Neural cell (in vitro differentiated cells): Measurements from ENCODE around the gene MAPT. TPM values are rescaled to one million over a fixed set of nuclear protein-coding genes. Genes with fewer than 3 reads are reported as not detected.
"Not testable (repeated sequence)": the region's sequence is repeated elsewhere in the genome, so short reads cannot be mapped to it uniquely, and the experiment has no call there.

Source experiments
- H2AFZ ChIP-seq: fragments of 200-600, 300-800 bp; sonication (generic), shearing (Covaris generic); 2 replicates; pipeline ENCODE4 v1.6.0; 2014; ENCODE audit warnings: low read depth, mild to moderate bottlenecking, antibody characterized with exemption, low read length, moderate library complexity
- H3F3A ChIP-seq: fragments of 200-600 bp; shearing (Covaris generic); 2 replicates; pipeline ENCODE4 v1.6.1; 2016; ENCODE audit warnings: mild to moderate bottlenecking, moderate library complexity, mixed read lengths, antibody characterized with exemption, low read length; ENCODE audit not compliant: insufficient read depth, poor library complexity, severe bottlenecking
- H3K27ac ChIP-seq: fragments of 200-600, 300-800 bp; sonication (generic), shearing (Covaris generic); 2 replicates; pipeline ENCODE4 v1.5.1; 2014; ENCODE audit warnings: mild to moderate bottlenecking, low read length, moderate library complexity
- H3K27me3 ChIP-seq: fragments of 300-800, 200-600 bp; sonication (generic), shearing (Covaris generic); 2 replicates; pipeline ENCODE4 v1.6.0; 2014; ENCODE audit warnings: mild to moderate bottlenecking, low read depth, low read length, moderate library complexity; ENCODE audit not compliant: insufficient read depth
- H3K36me3 ChIP-seq: fragments of 300-800, 200-600 bp; sonication (generic), shearing (Covaris generic); 2 replicates; pipeline ENCODE4 v1.5.1; 2014; ENCODE audit warnings: mild to moderate bottlenecking, antibody characterized with exemption, low read length, moderate library complexity; ENCODE audit not compliant: insufficient read depth
- H3K4me2 ChIP-seq: fragments of 300-800, 200-600 bp; sonication (generic), shearing (Covaris generic); 2 replicates; pipeline ENCODE4 v1.6.0; 2014; ENCODE audit warnings: mild to moderate bottlenecking, low read length
- H3K4me3 ChIP-seq: fragments of 300-800, 200-600 bp; sonication (generic), shearing (Covaris generic); 2 replicates; pipeline ENCODE4 v1.5.1; 2014; ENCODE audit warnings: mild to moderate bottlenecking, low read length, moderate library complexity
- H3K79me2 ChIP-seq: fragments of 200-600 bp; shearing (Covaris generic); replicated peaks from 2 replicates; pipeline ENCODE4 v1.6.0; 2014; ENCODE audit warnings: mild to moderate bottlenecking, low read length, moderate library complexity; ENCODE audit not compliant: insufficient read depth
- H3K9ac ChIP-seq: fragments of 300-800, 200-600 bp; sonication (generic), shearing (Covaris generic); 2 replicates; pipeline ENCODE4 v1.6.1; 2016; ENCODE audit warnings: mild to moderate bottlenecking, low read length, mixed read lengths
- H3K9me2 ChIP-seq: fragments of 200-600 bp; shearing (Covaris generic); 2 replicates; pipeline ENCODE4 v1.6.1; 2016; ENCODE audit warnings: mild to moderate bottlenecking, low read length, mixed read lengths; ENCODE audit not compliant: insufficient read depth
- H3K9me3 ChIP-seq: fragments of 200-600, 300-800 bp; sonication (generic), shearing (Covaris generic); 2 replicates; pipeline ENCODE4 v1.6.1; 2016; ENCODE audit warnings: mild to moderate bottlenecking, mixed run types, low read length, moderate library complexity, mixed read lengths
- H4K20me1 ChIP-seq: fragments of 200-600 bp; shearing (Covaris generic); 2 replicates; pipeline ENCODE4 v1.6.1; 2016; ENCODE audit warnings: mild to moderate bottlenecking, mixed run types; ENCODE audit not compliant: insufficient read depth
- CTCF ChIP-seq: fragments of 450-650 bp; IDR thresholded peaks from 2 replicates; pipeline ENCODE4 v1.5.1; 2014; ENCODE audit warnings: antibody characterized with exemption, mild to moderate bottlenecking, moderate library complexity; ENCODE audit not compliant: poor library complexity, severe bottlenecking
- EP300 ChIP-seq: fragments of 450-650 bp; conservative IDR thresholded peaks from 2 replicates; pipeline ENCODE4 v1.6.1; 2014; ENCODE audit warnings: antibody characterized with exemption, mild to moderate bottlenecking, moderate library complexity; ENCODE audit not compliant: poor library complexity, severe bottlenecking
- EZH2 ChIP-seq: fragments of 200-600, 300-800 bp; shearing (Covaris generic), sonication (generic); IDR thresholded peaks from 2 replicates; pipeline ENCODE4 v1.6.1; 2014; ENCODE audit warnings: antibody characterized with exemption, low read length, borderline replicate concordance, mild to moderate bottlenecking; ENCODE audit not compliant: insufficient read depth, poor library complexity, severe bottlenecking
- MXI1 ChIP-seq: fragments of 450-650 bp; conservative IDR thresholded peaks from 2 replicates; pipeline ENCODE4 v1.6.1; 2014; ENCODE audit warnings: antibody characterized with exemption, mild to moderate bottlenecking; ENCODE audit not compliant: poor library complexity, severe bottlenecking
- POLR2AphosphoS5 ChIP-seq: IDR thresholded peaks from 2 replicates; pipeline ENCODE4 v1.6.1; 2012
- RAD21 ChIP-seq: fragments of 450-650 bp; conservative IDR thresholded peaks from 2 replicates; pipeline ENCODE4 v1.6.1; 2014; ENCODE audit warnings: antibody characterized with exemption, mild to moderate bottlenecking, moderate library complexity
- REST ChIP-seq: IDR thresholded peaks from 2 replicates; pipeline ENCODE4 v1.6.1; 2012; ENCODE audit warnings: borderline replicate concordance
- SMC3 ChIP-seq: fragments of 450-650 bp; conservative IDR thresholded peaks from 2 replicates; pipeline ENCODE4 v1.6.1; 2014; ENCODE audit warnings: antibody characterized with exemption, mild to moderate bottlenecking, moderate library complexity; ENCODE audit not compliant: poor library complexity
- TAF1 ChIP-seq: IDR thresholded peaks from 2 replicates; pipeline ENCODE4 v1.6.1; 2012; ENCODE audit warnings: low read depth
- polyA plus RNA-seq: library from polyadenylated mRNA; depleted of rRNA; stranded (reverse); fragments of >200 nt; gene quantifications from 2 replicates; pipeline ENCODE4 v1.2.3, GENCODE V29; 2014

Gene MAPT
- polyA plus RNA-seq, 1 donor from 2014 or later, result 94.5 TPM

- no peak overlapping the region for H3K9ac ChIP-seq
- H4K20me1 ChIP-seq, result no peaks in the 10 kb centered on the region
- H3K27ac ChIP-seq, result no peak overlapping the region
- TF ChIP-seq REST, result no peak
- no peak for TF ChIP-seq EP300
- TF ChIP-seq MXI1, result no peak
- no peak for TF ChIP-seq CTCF
- TF ChIP-seq SMC3, result no peak
- no peak for TF ChIP-seq POLR2AphosphoS5
- no peak for TF ChIP-seq TAF1
- TF ChIP-seq RAD21, result no peak
- TF ChIP-seq EZH2, result no peak
- no peaks in the 10 kb centered on the region for H3F3A ChIP-seq
- no peaks in the 10 kb centered on the region for H3K79me2 ChIP-seq
- no peaks in the 10 kb centered on the region for H3K27me3 ChIP-seq
- H3K4me3 ChIP-seq, result no peak overlapping the region
- H3K9me2 ChIP-seq, result no peaks in the 10 kb centered on the region
- no peak overlapping the region for H3K4me2 ChIP-seq
- H3K36me3 ChIP-seq, result no peaks in the 10 kb centered on the region
- no peak overlapping the region for H2AFZ ChIP-seq
- no peaks in the 10 kb centered on the region for H3K9me3 ChIP-seq
Observed at GRCh38 chr17:45861165-45861564, 33.2 kb upstream of the MAPT start.

- not testable (repeated sequence) for H3K9me2 ChIP-seq, H2AFZ ChIP-seq, H4K20me1 ChIP-seq, H3K27me3 ChIP-seq, H3F3A ChIP-seq, H3K36me3 ChIP-seq, H3K79me2 ChIP-seq, H3K27ac ChIP-seq, H3K9ac ChIP-seq, H3K4me2 ChIP-seq, H3K4me3 ChIP-seq, H3K9me3 ChIP-seq
Observed at GRCh38 chr17:45862127-45862526, 32.2 kb upstream of the MAPT start.
